HEK293 (cell line): ENCODE measurements around the gene CATSPER1.

Experiments used
- CTCF ChIA-PET: fragments of 350-600 bp; formaldehyde crosslinking; extraction: SDS; loops from one replicate; lab custom pipeline; 2021; ENCODE audit warnings: antibody characterized with exemption; lab: Yijun Ruan, JAX
- POLR2A ChIA-PET: fragments of 300-600 bp; formaldehyde crosslinking; extraction: SDS; loops from one replicate; lab custom pipeline; 2020; ENCODE audit warnings: antibody characterized with exemption, inconsistent platforms; lab: Yijun Ruan, JAX
- H3K27ac ChIP-seq: fragments of 200-500 bp; sonication (Bioruptor generic); 2 replicates; pipeline ENCODE4 v1.5.1; 2014; ENCODE audit warnings: low read depth, low read length, control low read depth, inconsistent platforms; ENCODE audit errors: extremely low read depth
- H3K36me3 ChIP-seq, 2 experiments: fragments of 200-500 bp in 1 of 2; sonication (Bioruptor generic) in 1 of 2; 1 replicate in 1 of 2; 2 replicates in 1 of 2; pipeline ENCODE4 v1.5.1; 2014 to 2017; ENCODE audit warnings: inconsistent platforms in 2 of 2, low read length in 2 of 2; ENCODE audit not compliant: control insufficient read depth in 2 of 2, insufficient read depth in 1 of 2
- H3K4me1 ChIP-seq: fragments of 200-500 bp; sonication (Bioruptor generic); 2 replicates; pipeline ENCODE4 v1.5.1; 2014; ENCODE audit warnings: mild to moderate bottlenecking, low read length, inconsistent platforms; ENCODE audit not compliant: control insufficient read depth, insufficient read depth
- H3K4me3 ChIP-seq: 2 replicates; pipeline ENCODE4 v1.5.1; 2011; ENCODE audit warnings: low read depth, mild to moderate bottlenecking, control low read depth, low read length, moderate library complexity
- H3K9me3 ChIP-seq: fragments of 200-500 bp; sonication (Bioruptor generic); 2 replicates; pipeline ENCODE4 v1.5.1; 2014; ENCODE audit warnings: low read depth, low read length, inconsistent platforms; ENCODE audit not compliant: control insufficient read depth, insufficient read depth
- BCL11A ChIP-seq: fragments of 450-650 bp; formaldehyde crosslinking; IDR thresholded peaks from 2 replicates; pipeline ENCODE4 v1.5.1; 2016; ENCODE audit warnings: low read depth, missing biosample characterization, missing genetic modification characterization
- FEZF1 ChIP-seq: fragments of 450-650 bp; formaldehyde crosslinking; IDR thresholded peaks from 2 replicates; pipeline ENCODE4 v1.5.1; 2016; ENCODE audit warnings: missing biosample characterization, missing genetic modification characterization
- KLF7 ChIP-seq: fragments of 450-650 bp; formaldehyde crosslinking; IDR thresholded peaks from 2 replicates; pipeline ENCODE4 v1.5.1; 2016; ENCODE audit warnings: missing biosample characterization, missing genetic modification characterization, borderline replicate concordance
- KLF9 ChIP-seq: fragments of 450-650 bp; formaldehyde crosslinking; IDR thresholded peaks from 2 replicates; pipeline ENCODE4 v1.5.1; 2016; ENCODE audit warnings: missing biosample characterization, missing genetic modification characterization, low read depth
- MZF1 ChIP-seq: fragments of 450-650 bp; formaldehyde crosslinking; IDR thresholded peaks from 2 replicates; pipeline ENCODE4 v1.5.1; 2017; ENCODE audit warnings: missing biosample characterization, missing genetic modification characterization, borderline replicate concordance
- ZBTB48 ChIP-seq: fragments of 450-650 bp; formaldehyde crosslinking; IDR thresholded peaks from 2 replicates; pipeline ENCODE4 v1.5.1; 2016; ENCODE audit warnings: missing biosample characterization, missing genetic modification characterization
- ZBTB8A ChIP-seq: fragments of 450-650 bp; formaldehyde crosslinking; IDR thresholded peaks from 2 replicates; pipeline ENCODE4 v1.5.1; 2016; ENCODE audit warnings: missing biosample characterization, missing genetic modification characterization
- ZFP3 ChIP-seq: fragments of 450-650 bp; formaldehyde crosslinking; IDR thresholded peaks from 2 replicates; pipeline ENCODE4 v1.5.1; 2016; ENCODE audit warnings: low read depth, missing biosample characterization, missing genetic modification characterization
- ZNF10 ChIP-seq: fragments of 450-650 bp; formaldehyde crosslinking; IDR thresholded peaks from 2 replicates; pipeline ENCODE4 v1.5.1; 2017; ENCODE audit warnings: missing biosample characterization, missing genetic modification characterization
- ZNF394 ChIP-seq: fragments of 450-650 bp; formaldehyde crosslinking; IDR thresholded peaks from 2 replicates; pipeline ENCODE4 v1.5.1; 2016; ENCODE audit warnings: missing biosample characterization, missing genetic modification characterization, mild to moderate bottlenecking, moderate library complexity, borderline replicate concordance
- ZNF600 ChIP-seq: fragments of 450-650 bp; formaldehyde crosslinking; IDR thresholded peaks from 2 replicates; pipeline ENCODE4 v1.5.1; 2016; ENCODE audit warnings: missing biosample characterization, missing genetic modification characterization
- ZNF707 ChIP-seq: fragments of 450-650 bp; formaldehyde crosslinking; IDR thresholded peaks from 2 replicates; pipeline ENCODE4 v1.5.1; 2016; ENCODE audit warnings: missing biosample characterization, missing genetic modification characterization
- ZNF777 ChIP-seq: fragments of 450-650 bp; formaldehyde crosslinking; IDR thresholded peaks from 2 replicates; pipeline ENCODE4 v1.5.1; 2017; ENCODE audit warnings: missing biosample characterization, missing genetic modification characterization, borderline replicate concordance
- ZNF843 ChIP-seq: fragments of 450-650 bp; formaldehyde crosslinking; IDR thresholded peaks from 2 replicates; pipeline ENCODE4 v1.5.1; 2016; ENCODE audit warnings: missing biosample characterization, missing genetic modification characterization
- TF ChIP-seq, protein P1 (sequence below): fragments of 450-650 bp; formaldehyde crosslinking; IDR thresholded peaks from 2 replicates; pipeline ENCODE4 v1.5.1; 2016; ENCODE audit warnings: missing biosample characterization, missing genetic modification characterization
- TF ChIP-seq, protein P2 (sequence below): fragments of 450-650 bp; formaldehyde crosslinking; IDR thresholded peaks from 2 replicates; pipeline ENCODE4 v1.5.1; 2017; ENCODE audit warnings: missing biosample characterization, mild to moderate bottlenecking, missing genetic modification characterization, moderate library complexity
- TF ChIP-seq, protein P3 (sequence below): fragments of 450-650 bp; formaldehyde crosslinking; IDR thresholded peaks from 2 replicates; pipeline ENCODE4 v1.5.1; 2016; ENCODE audit warnings: missing biosample characterization, missing genetic modification characterization
- TF ChIP-seq, protein P4 (sequence below): fragments of 450-650 bp; formaldehyde crosslinking; IDR thresholded peaks from 2 replicates; pipeline ENCODE4 v1.5.1; 2016; ENCODE audit warnings: missing biosample characterization, missing genetic modification characterization
- TF ChIP-seq, protein P5 (sequence below): fragments of 450-650 bp; formaldehyde crosslinking; IDR thresholded peaks from 2 replicates; pipeline ENCODE4 v1.5.1; 2016; ENCODE audit warnings: missing biosample characterization, missing genetic modification characterization, low read depth
- TF ChIP-seq, protein P6 (sequence below): fragments of 450-650 bp; formaldehyde crosslinking; IDR thresholded peaks from 2 replicates; pipeline ENCODE4 v1.5.1; 2016; ENCODE audit warnings: missing biosample characterization, missing genetic modification characterization

Gene CATSPER1

DNA sequence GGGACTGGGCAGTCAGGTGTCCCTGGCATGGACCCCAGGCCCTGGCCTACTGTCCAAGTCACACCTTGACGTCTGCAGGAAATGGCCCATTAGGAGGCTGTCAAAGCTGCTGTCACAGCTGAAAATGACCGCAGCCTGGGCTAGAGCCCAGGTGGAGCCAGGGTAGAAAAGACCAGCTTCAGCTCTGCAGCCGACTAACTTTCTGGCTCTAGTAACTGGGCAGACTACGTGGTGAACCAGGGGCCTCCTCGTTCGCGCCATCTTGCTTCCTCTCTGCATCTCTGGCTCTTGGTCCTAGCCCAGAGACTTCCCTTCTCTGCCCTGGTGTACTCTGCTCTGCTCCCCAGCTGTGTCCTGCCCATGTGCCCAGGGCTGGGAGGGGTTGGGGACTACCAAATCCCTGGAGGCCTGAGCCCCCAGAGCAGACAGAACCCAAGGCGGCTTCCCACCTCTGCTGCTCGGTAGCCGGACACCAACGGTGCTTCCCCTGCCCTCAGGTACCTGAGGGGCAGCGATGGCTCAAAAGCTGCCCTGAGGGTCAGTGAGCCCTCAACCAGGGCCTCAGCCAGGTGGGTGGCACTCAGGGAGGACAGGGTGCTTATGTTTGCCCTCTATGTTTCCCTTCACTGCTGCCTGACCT lies 45.1 kb downstream of the CATSPER1 start (continued):
- TF ChIP-seq ZNF394 (tag by site-specific recombination): no peak
- TF ChIP-seq FEZF1 (tag by site-specific recombination): no peak
- TF ChIP-seq ZFP3 (tag by site-specific recombination): no peak
- TF ChIP-seq, protein P1, sequence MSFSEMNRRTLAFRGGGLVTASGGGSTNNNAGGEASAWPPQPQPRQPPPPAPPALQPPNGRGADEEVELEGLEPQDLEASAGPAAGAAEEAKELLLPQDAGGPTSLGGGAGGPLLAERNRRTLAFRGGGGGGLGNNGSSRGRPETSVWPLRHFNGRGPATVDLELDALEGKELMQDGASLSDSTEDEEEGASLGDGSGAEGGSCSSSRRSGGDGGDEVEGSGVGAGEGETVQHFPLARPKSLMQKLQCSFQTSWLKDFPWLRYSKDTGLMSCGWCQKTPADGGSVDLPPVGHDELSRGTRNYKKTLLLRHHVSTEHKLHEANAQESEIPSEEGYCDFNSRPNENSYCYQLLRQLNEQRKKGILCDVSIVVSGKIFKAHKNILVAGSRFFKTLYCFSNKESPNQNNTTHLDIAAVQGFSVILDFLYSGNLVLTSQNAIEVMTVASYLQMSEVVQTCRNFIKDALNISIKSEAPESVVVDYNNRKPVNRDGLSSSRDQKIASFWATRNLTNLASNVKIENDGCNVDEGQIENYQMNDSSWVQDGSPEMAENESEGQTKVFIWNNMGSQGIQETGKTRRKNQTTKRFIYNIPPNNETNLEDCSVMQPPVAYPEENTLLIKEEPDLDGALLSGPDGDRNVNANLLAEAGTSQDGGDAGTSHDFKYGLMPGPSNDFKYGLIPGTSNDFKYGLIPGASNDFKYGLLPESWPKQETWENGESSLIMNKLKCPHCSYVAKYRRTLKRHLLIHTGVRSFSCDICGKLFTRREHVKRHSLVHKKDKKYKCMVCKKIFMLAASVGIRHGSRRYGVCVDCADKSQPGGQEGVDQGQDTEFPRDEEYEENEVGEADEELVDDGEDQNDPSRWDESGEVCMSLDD: no peak
- no peak for TF ChIP-seq ZBTB48

DNA sequence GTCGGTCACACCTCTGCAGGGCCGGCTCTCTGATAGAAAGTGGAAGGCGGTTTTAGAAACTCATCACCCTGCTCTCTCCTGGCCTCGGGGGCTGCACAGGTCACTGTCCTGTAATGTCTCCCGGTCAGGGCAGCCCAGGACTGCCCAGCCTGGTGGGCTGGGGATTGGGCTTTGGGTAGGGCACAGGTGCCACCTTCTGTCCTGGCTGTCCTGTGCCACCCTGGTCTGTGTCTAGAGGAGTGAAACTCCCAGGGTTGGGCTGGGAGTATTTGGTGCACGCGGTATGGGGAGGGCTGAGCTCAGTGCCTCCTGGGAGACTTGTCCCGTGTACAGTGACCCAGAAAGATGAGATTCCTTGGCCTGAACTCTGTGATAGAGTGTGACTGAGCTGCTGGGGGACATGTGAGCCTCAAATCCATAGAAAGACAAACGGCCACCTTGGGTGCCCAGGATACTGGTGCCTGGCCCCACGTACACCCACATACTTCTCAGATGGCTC lies 47.0 kb downstream of the CATSPER1 start:
- Histone ChIP-seq H3K27ac (no peak overlapping the region), H3K4me1 (no peaks in the 10 kb centered on the region), H3K9me3 (no peaks in the 10 kb centered on the region), H3K36me3 (peaks cover 0 to 43% of the 10 kb centered on the region in 2 experiments; a peak in 2 of 3 replicates), H3K4me3 (no peak overlapping the region)
- ChIA-PET POLR2A (interaction anchor here (1.0 kb wide), 1 partner anchor 310 kb away, joined by 3 read pairs; the partner anchor contains the start of gene YIF1A), CTCF (interaction anchor here (0.5 to 1.4 kb wide), 3 partner anchors 9 to 95 kb away, joined by 3 to 5 read pairs (median 4); no protein-coding TSS in a partner anchor)
- TF ChIP-seq ZBTB8A (tag by site-specific recombination) (no peak), ZNF843 (tag by site-specific recombination) (no peak), ZNF707 (no peak), KLF9 (tag by site-specific recombination) (no peak), MZF1 (tag by site-specific recombination) (no peak), KLF7 (tag by site-specific recombination) (no peak), ZNF777 (no peak), ZNF10 (tag by site-specific recombination) (no peak), BCL11A (no peak), ZNF600 (tag by site-specific recombination) (no peak)
- TF ChIP-seq, protein P2, sequence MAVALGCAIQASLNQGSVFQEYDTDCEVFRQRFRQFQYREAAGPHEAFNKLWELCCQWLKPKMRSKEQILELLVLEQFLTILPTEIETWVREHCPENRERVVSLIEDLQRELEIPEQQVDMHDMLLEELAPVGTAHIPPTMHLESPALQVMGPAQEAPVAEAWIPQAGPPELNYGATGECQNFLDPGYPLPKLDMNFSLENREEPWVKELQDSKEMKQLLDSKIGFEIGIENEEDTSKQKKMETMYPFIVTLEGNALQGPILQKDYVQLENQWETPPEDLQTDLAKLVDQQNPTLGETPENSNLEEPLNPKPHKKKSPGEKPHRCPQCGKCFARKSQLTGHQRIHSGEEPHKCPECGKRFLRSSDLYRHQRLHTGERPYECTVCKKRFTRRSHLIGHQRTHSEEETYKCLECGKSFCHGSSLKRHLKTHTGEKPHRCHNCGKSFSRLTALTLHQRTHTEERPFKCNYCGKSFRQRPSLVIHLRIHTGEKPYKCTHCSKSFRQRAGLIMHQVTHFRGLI (tag by site-specific recombination): no peak
- TF ChIP-seq, protein P3, sequence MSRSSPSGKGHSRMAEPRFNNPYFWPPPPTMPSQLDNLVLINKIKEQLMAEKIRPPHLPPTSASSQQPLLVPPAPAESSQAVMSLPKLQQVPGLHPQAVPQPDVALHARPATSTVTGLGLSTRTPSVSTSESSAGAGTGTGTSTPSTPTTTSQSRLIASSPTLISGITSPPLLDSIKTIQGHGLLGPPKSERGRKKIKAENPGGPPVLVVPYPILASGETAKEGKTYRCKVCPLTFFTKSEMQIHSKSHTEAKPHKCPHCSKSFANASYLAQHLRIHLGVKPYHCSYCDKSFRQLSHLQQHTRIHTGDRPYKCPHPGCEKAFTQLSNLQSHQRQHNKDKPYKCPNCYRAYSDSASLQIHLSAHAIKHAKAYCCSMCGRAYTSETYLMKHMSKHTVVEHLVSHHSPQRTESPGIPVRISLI (tag by site-specific recombination): no peak
- TF ChIP-seq, protein P4, sequence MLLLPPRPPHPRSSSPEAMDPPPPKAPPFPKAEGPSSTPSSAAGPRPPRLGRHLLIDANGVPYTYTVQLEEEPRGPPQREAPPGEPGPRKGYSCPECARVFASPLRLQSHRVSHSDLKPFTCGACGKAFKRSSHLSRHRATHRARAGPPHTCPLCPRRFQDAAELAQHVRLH (tag by site-specific recombination): no peak
- TF ChIP-seq, protein P5, sequence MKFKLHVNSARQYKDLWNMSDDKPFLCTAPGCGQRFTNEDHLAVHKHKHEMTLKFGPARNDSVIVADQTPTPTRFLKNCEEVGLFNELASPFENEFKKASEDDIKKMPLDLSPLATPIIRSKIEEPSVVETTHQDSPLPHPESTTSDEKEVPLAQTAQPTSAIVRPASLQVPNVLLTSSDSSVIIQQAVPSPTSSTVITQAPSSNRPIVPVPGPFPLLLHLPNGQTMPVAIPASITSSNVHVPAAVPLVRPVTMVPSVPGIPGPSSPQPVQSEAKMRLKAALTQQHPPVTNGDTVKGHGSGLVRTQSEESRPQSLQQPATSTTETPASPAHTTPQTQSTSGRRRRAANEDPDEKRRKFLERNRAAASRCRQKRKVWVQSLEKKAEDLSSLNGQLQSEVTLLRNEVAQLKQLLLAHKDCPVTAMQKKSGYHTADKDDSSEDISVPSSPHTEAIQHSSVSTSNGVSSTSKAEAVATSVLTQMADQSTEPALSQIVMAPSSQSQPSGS (tag by site-specific recombination): no peak
- TF ChIP-seq, protein P6, sequence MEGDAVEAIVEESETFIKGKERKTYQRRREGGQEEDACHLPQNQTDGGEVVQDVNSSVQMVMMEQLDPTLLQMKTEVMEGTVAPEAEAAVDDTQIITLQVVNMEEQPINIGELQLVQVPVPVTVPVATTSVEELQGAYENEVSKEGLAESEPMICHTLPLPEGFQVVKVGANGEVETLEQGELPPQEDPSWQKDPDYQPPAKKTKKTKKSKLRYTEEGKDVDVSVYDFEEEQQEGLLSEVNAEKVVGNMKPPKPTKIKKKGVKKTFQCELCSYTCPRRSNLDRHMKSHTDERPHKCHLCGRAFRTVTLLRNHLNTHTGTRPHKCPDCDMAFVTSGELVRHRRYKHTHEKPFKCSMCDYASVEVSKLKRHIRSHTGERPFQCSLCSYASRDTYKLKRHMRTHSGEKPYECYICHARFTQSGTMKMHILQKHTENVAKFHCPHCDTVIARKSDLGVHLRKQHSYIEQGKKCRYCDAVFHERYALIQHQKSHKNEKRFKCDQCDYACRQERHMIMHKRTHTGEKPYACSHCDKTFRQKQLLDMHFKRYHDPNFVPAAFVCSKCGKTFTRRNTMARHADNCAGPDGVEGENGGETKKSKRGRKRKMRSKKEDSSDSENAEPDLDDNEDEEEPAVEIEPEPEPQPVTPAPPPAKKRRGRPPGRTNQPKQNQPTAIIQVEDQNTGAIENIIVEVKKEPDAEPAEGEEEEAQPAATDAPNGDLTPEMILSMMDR (tag by site-specific recombination): no peak
